Loucy (cell line): ENCODE measurements around the gene ZDHHC14.

Experiments
- H2AFZ ChIP-seq: fragments of 200-600 bp; sonication (generic); 2 replicates; pipeline ENCODE4 v1.6.0; 2016; ENCODE audit warnings: antibody characterized with exemption, mild to moderate bottlenecking, low read length, moderate library complexity
- H3F3A ChIP-seq: fragments of 200-600 bp; 2 replicates; pipeline ENCODE4 v1.6.0; 2016; ENCODE audit warnings: antibody characterized with exemption, low read depth, mild to moderate bottlenecking
- H3K27me3 ChIP-seq: fragments of 200-600 bp; sonication (generic); 2 replicates; pipeline ENCODE4 v1.6.1; 2014; ENCODE audit warnings: low read length, mild to moderate bottlenecking; ENCODE audit not compliant: insufficient read depth, poor library complexity, severe bottlenecking
- H3K36me3 ChIP-seq: fragments of 200-600 bp; sonication (generic); 2 replicates; pipeline ENCODE4 v1.6.1; 2016; ENCODE audit warnings: low read length; ENCODE audit not compliant: insufficient read depth
- H3K4me1 ChIP-seq: fragments of 200-600 bp; sonication (generic); 2 replicates; pipeline ENCODE4 v1.5.1; 2014; ENCODE audit warnings: low read length, mild to moderate bottlenecking; ENCODE audit not compliant: insufficient read depth, poor library complexity, severe bottlenecking
- H3K4me2 ChIP-seq: fragments of 200-600 bp; sonication (generic); 2 replicates; pipeline ENCODE4 v1.6.0; 2014; ENCODE audit warnings: antibody characterized with exemption, low read length, low read depth, mild to moderate bottlenecking; ENCODE audit not compliant: poor library complexity, severe bottlenecking
- H3K4me3 ChIP-seq: fragments of 200-600 bp; sonication (generic); 2 replicates; pipeline ENCODE4 v1.5.1; 2014; ENCODE audit warnings: low read length, mild to moderate bottlenecking, mixed read lengths; ENCODE audit not compliant: poor library complexity, severe bottlenecking
- H3K79me2 ChIP-seq: fragments of 200-600 bp; sonication (generic); 2 replicates; pipeline ENCODE4 v1.6.1; 2014; ENCODE audit warnings: low read length; ENCODE audit not compliant: insufficient read depth
- H3K9ac ChIP-seq: fragments of 200-600 bp; sonication (generic); 2 replicates; pipeline ENCODE4 v1.6.0; 2014; ENCODE audit warnings: mild to moderate bottlenecking, low read depth, low read length, moderate library complexity; ENCODE audit not compliant: poor library complexity, severe bottlenecking
- H3K9me2 ChIP-seq: fragments of 200-600 bp; sonication (generic); replicated peaks from 2 replicates; pipeline ENCODE4 v1.6.1; 2016; ENCODE audit warnings: low read depth, low read length, mixed read lengths
- H3K9me3 ChIP-seq: fragments of 200-600 bp; sonication (generic); 2 replicates; pipeline ENCODE4 v1.6.1; 2014; ENCODE audit warnings: mild to moderate bottlenecking, antibody characterized with exemption, low read length, low read depth; ENCODE audit not compliant: insufficient read depth
- H4K20me1 ChIP-seq: fragments of 200-600 bp; sonication (generic); 2 replicates; pipeline ENCODE4 v1.6.0; 2014; ENCODE audit warnings: antibody characterized with exemption, low read length, mild to moderate bottlenecking; ENCODE audit not compliant: insufficient read depth, poor library complexity, severe bottlenecking
- CTCF ChIP-seq: fragments of 200-600 bp; sonication (generic); conservative IDR thresholded peaks from 2 replicates; pipeline ENCODE4 v1.5.1; 2014; ENCODE audit warnings: mild to moderate bottlenecking, antibody characterized with exemption, low read length
- EZH2phosphoT487 ChIP-seq: fragments of 200-600 bp; IDR thresholded peaks from 2 replicates; pipeline ENCODE4 v1.6.1; 2018; ENCODE audit warnings: antibody characterized with exemption, mild to moderate bottlenecking, moderate library complexity, borderline replicate concordance

ZDHHC14 gene

GRCh38 chr6:157571269-157571668 lies 190.3 kb downstream of the ZDHHC14 start:
- Histone ChIP-seq H2AFZ (no peak overlapping the region), H3K27me3 (no peaks in the 10 kb centered on the region), H3K9me2 (no peaks in the 10 kb centered on the region), H3K4me2 (no peak overlapping the region), H4K20me1 (no peaks in the 10 kb centered on the region), H3K9ac (no peak overlapping the region), H3F3A (no peaks in the 10 kb centered on the region), H3K79me2 (no peaks in the 10 kb centered on the region), H3K36me3 (no peaks in the 10 kb centered on the region), H3K9me3 (no peaks in the 10 kb centered on the region), H3K4me1 (peaks cover 11% of the 10 kb centered on the region), H3K4me3 (no peak overlapping the region)
- TF ChIP-seq CTCF: no peak
- no peak for TF ChIP-seq EZH2phosphoT487

- Histone ChIP-seq H3K36me3 (no peaks in the 10 kb centered on the region), H4K20me1 (no peaks in the 10 kb centered on the region), H3K4me2 (no peak overlapping the region), H3K4me3 (no peak overlapping the region), H3K79me2 (no peaks in the 10 kb centered on the region), H3K27me3 (no peaks in the 10 kb centered on the region), H3K9ac (no peak overlapping the region), H3F3A (no peaks in the 10 kb centered on the region), H2AFZ (no peak overlapping the region), H3K4me1 (peaks cover 11% of the 10 kb centered on the region), H3K9me2 (no peaks in the 10 kb centered on the region), H3K9me3 (no peaks in the 10 kb centered on the region)
- TF ChIP-seq CTCF (no peak), EZH2phosphoT487 (no peak)
These were observed 191.0 kb downstream of the ZDHHC14 start for GRCh38 chr6:157571950-157572349.

- H2AFZ ChIP-seq: no peak overlapping the region
- H3K79me2 ChIP-seq: no peaks in the 10 kb centered on the region
- no peak for TF ChIP-seq CTCF
- TF ChIP-seq EZH2phosphoT487: no peak
- H3K4me2 ChIP-seq: no peak overlapping the region
- no peaks in the 10 kb centered on the region for H3K36me3 ChIP-seq
- H3K9me2 ChIP-seq: no peaks in the 10 kb centered on the region
- no peaks in the 10 kb centered on the region for H4K20me1 ChIP-seq
- H3K27me3 ChIP-seq: no peaks in the 10 kb centered on the region
- no peak overlapping the region for H3K9ac ChIP-seq
- H3K9me3 ChIP-seq: peaks cover 3% of the 10 kb centered on the region; the same call in 1 of the 2 replicates
- peaks cover 5% of the 10 kb centered on the region for H3K4me1 ChIP-seq
- no peaks in the 10 kb centered on the region for H3F3A ChIP-seq
- no peak overlapping the region for H3K4me3 ChIP-seq
These were observed 193.9 kb downstream of the ZDHHC14 start for GRCh38 chr6:157574851-157575424.
